Neuronal stem cell (in vitro differentiated cells): ENCODE measurements around the gene VRTN.
"Not testable (repeated sequence)": the region's sequence is repeated elsewhere in the genome, so short reads cannot be mapped to it uniquely, and the experiment has no call there.

ENCODE experiments used
- DNase-seq: peaks from one replicate; pipeline ENCODE4 v3.0.0-alpha.2; 2013; ENCODE audit warnings: low spot score
- H2AFZ ChIP-seq: one replicate; pipeline ENCODE4 v1.6.1; 2013; ENCODE audit warnings: mild to moderate bottlenecking, low read length, inconsistent platforms
- H2AK5ac ChIP-seq: 2 replicates; pipeline ENCODE4 v1.6.1; 2013; ENCODE audit warnings: low read depth, mild to moderate bottlenecking, inconsistent platforms, low read length, moderate library complexity, mixed read lengths
- H2BK120ac ChIP-seq: 2 replicates; pipeline ENCODE4 v1.6.1; 2013; ENCODE audit warnings: low read depth, mild to moderate bottlenecking, inconsistent platforms, low read length, moderate library complexity, mixed read lengths
- H2BK12ac ChIP-seq: one replicate; pipeline ENCODE4 v1.6.1; 2013; ENCODE audit warnings: low read length, inconsistent platforms
- H2BK15ac ChIP-seq: 2 replicates; pipeline ENCODE4 v1.6.1; 2013; ENCODE audit warnings: mild to moderate bottlenecking, low read length, inconsistent platforms, mixed read lengths
- H2BK5ac ChIP-seq: one replicate; pipeline ENCODE4 v1.6.1; 2013; ENCODE audit warnings: inconsistent platforms, mild to moderate bottlenecking, low read length, moderate library complexity
- H3K14ac ChIP-seq: one replicate; pipeline ENCODE4 v1.6.1; 2013; ENCODE audit warnings: low read length, inconsistent platforms
- H3K18ac ChIP-seq: 2 replicates; pipeline ENCODE4 v1.6.1; 2013; ENCODE audit warnings: low read length, inconsistent platforms
- H3K23ac ChIP-seq: 2 replicates; pipeline ENCODE4 v1.6.1; 2013; ENCODE audit warnings: low read depth, mild to moderate bottlenecking, mixed read lengths, low read length, inconsistent platforms; ENCODE audit not compliant: poor library complexity
- H3K27ac ChIP-seq: replicated peaks from 3 replicates; pipeline ENCODE4 v1.5.1; 2013; ENCODE audit warnings: low read length, inconsistent platforms
- H3K27me3 ChIP-seq, 3 experiments: 2 replicates each; pipeline ENCODE4 v1.6.1; 2013; ENCODE audit warnings: low read length in 3 of 3, mild to moderate bottlenecking in 2 of 3, inconsistent platforms in 1 of 3, low read depth in 1 of 3, mixed read lengths in 1 of 3, moderate library complexity in 1 of 3; ENCODE audit not compliant: control insufficient read depth in 3 of 3, insufficient read depth in 3 of 3
- H3K36me3 ChIP-seq, 2 donors: replicated peaks in 1 of 2; 2 replicates each; pipeline ENCODE4 v1.6.1; 2013; ENCODE audit warnings: low read length in 2 of 2; ENCODE audit not compliant: control insufficient read depth in 2 of 2, insufficient read depth in 2 of 2
- H3K4ac ChIP-seq: 2 replicates; pipeline ENCODE4 v1.6.1; 2013; ENCODE audit warnings: inconsistent platforms, mild to moderate bottlenecking, low read length, moderate library complexity
- H3K4me1 ChIP-seq, 2 donors: 1 replicate in 1 of 2; 2 replicates in 1 of 2; pipeline ENCODE4 v1.6.1; 2013; ENCODE audit warnings: low read length in 2 of 2, low read depth in 1 of 2; ENCODE audit not compliant: control insufficient read depth in 2 of 2, insufficient read depth in 1 of 2
- H3K4me2 ChIP-seq: one replicate; pipeline ENCODE4 v1.6.1; 2013; ENCODE audit warnings: mild to moderate bottlenecking, low read length, inconsistent platforms; ENCODE audit not compliant: insufficient read depth, poor library complexity, severe bottlenecking
- H3K4me3 ChIP-seq, 2 donors: 2 replicates each; pipeline ENCODE4 v1.5.1; 2013; ENCODE audit warnings: low read length in 2 of 2, mild to moderate bottlenecking in 2 of 2, inconsistent platforms in 1 of 2, moderate library complexity in 1 of 2
- H3K79me1 ChIP-seq: one replicate; pipeline ENCODE4 v1.6.1; 2013; ENCODE audit warnings: low read depth, mild to moderate bottlenecking, inconsistent platforms, low read length, moderate library complexity
- H3K9ac ChIP-seq: one replicate; pipeline ENCODE4 v1.6.1; 2013; ENCODE audit warnings: mild to moderate bottlenecking, low read depth, low read length, inconsistent platforms; ENCODE audit not compliant: poor library complexity
- H3K9me3 ChIP-seq, 2 donors: replicated peaks in 1 of 2; 2 replicates each; pipeline versions ENCODE3 to v1.6.1; 2013; ENCODE audit warnings: low read length in 2 of 2, mild to moderate bottlenecking in 2 of 2, inconsistent platforms in 1 of 2, low read depth in 1 of 2, mixed read lengths in 1 of 2, moderate library complexity in 1 of 2; ENCODE audit not compliant: control insufficient read depth in 2 of 2, insufficient read depth in 1 of 2
- H4K8ac ChIP-seq: one replicate; pipeline ENCODE4 v1.6.1; 2013; ENCODE audit warnings: low read depth, mild to moderate bottlenecking, inconsistent platforms, low read length, moderate library complexity
- H4K91ac ChIP-seq: one replicate; pipeline ENCODE4 v1.6.1; 2013; ENCODE audit warnings: low read length, low read depth, mild to moderate bottlenecking, inconsistent platforms; ENCODE audit not compliant: poor library complexity
- WGBS, 2 donors: extraction: QIAGEN DNeasy Blood & Tissue Kit; methylation state at CpG; one replicate each; pipeline ENCODE4 v1.1.7; 2013; ENCODE audit warnings: missing lambda C conversion rate in 2 of 2, mixed read lengths in 1 of 2; ENCODE audit not compliant: insufficient read length in 2 of 2, insufficient replicate concordance in 1 of 2; ENCODE audit errors: extremely low coverage in 2 of 2; 5-methylcytosine and 5-hydroxymethylcytosine counted together

The VRTN gene

GRCh38 chr14:74377976-74378690 is 29.9 kb downstream of the VRTN start:
- peak overlapping the region; percentile 13 for H2BK5ac ChIP-seq
- H2AFZ ChIP-seq: no peak overlapping the region
- H2BK15ac ChIP-seq: no peak overlapping the region
- no peak overlapping the region for H4K8ac ChIP-seq
- H3K4me2 ChIP-seq: no peak overlapping the region
- H2BK120ac ChIP-seq: no peak overlapping the region
- peak overlapping the region; percentile 30 for H2BK12ac ChIP-seq
- H3K9me3 ChIP-seq: no peaks in the 10 kb centered on the region
- H3K27me3 ChIP-seq: peaks cover 0 to 3% (median 0%) of the 10 kb centered on the region in 3 experiments
- peak overlapping the region; percentile 63 for H3K14ac ChIP-seq
- no peak overlapping the region for H3K27ac ChIP-seq
- peaks cover 0 to 2% of the 10 kb centered on the region in 2 donors for H3K4me1 ChIP-seq
- H3K9ac ChIP-seq: no peak overlapping the region
- no peak overlapping the region for H3K18ac ChIP-seq
- no peak overlapping the region for H3K23ac ChIP-seq
- H3K4ac ChIP-seq: no peak overlapping the region
- no CpG with 5 or more reads among the region's 38 CpGs for WGBS, 2 donors
- no peak for DNase-seq
- H3K79me1 ChIP-seq: no peaks in the 10 kb centered on the region
- peak overlapping the region in 1 of 2 donors; percentile 29 for H3K4me3 ChIP-seq
- H4K91ac ChIP-seq: no peak overlapping the region
- H3K36me3 ChIP-seq: no peaks in the 10 kb centered on the region
- H2AK5ac ChIP-seq: peak overlapping the region; percentile 90

- no peak overlapping the region for H3K9ac ChIP-seq
- no peaks in the 10 kb centered on the region for H3K79me1 ChIP-seq
- H3K36me3 ChIP-seq: no peaks in the 10 kb centered on the region
- no peak overlapping the region for H4K91ac ChIP-seq
- H3K14ac ChIP-seq: no peak overlapping the region
- no peaks in the 10 kb centered on the region for H3K9me3 ChIP-seq
- H3K4me2 ChIP-seq: no peak overlapping the region
- no peak overlapping the region for H3K27ac ChIP-seq
- no peak overlapping the region for H2BK120ac ChIP-seq
- H3K27me3 ChIP-seq: no peaks in the 10 kb centered on the region
- no peak overlapping the region for H3K23ac ChIP-seq
- no peak for DNase-seq
- no peak overlapping the region for H2AK5ac ChIP-seq
- no peak overlapping the region for H3K4me3 ChIP-seq
- H2BK12ac ChIP-seq: no peak overlapping the region
- WGBS, 2 donors: no CpG with 5 or more reads among the region's 9 CpGs
- no peak overlapping the region for H2AFZ ChIP-seq
- no peak overlapping the region for H4K8ac ChIP-seq
- no peak overlapping the region for H2BK15ac ChIP-seq
- no peaks in the 10 kb centered on the region for H3K4me1 ChIP-seq
- no peak overlapping the region for H3K18ac ChIP-seq
- no peak overlapping the region for H2BK5ac ChIP-seq
- no peak overlapping the region for H3K4ac ChIP-seq
Measured at GRCh38 chr14:74380172-74380571, 31.9 kb downstream of the VRTN start.

- Histone ChIP-seq H3K27me3 (no peaks in the 10 kb centered on the region), H2BK120ac (no peak overlapping the region), H2BK5ac (no peak overlapping the region), H3K4me3 (no peak overlapping the region), H3K4me2 (no peak overlapping the region), H3K27ac (no peak overlapping the region), H2AFZ (no peak overlapping the region), H4K8ac (peak overlapping the region; percentile 65), H3K9ac (no peak overlapping the region), H3K4me1 (no peaks in the 10 kb centered on the region), H2BK12ac (no peak overlapping the region), H2AK5ac (no peak overlapping the region), H3K36me3 (no peaks in the 10 kb centered on the region), H2BK15ac (no peak overlapping the region), H4K91ac (no peak overlapping the region), H3K18ac (no peak overlapping the region), H3K9me3 (no peaks in the 10 kb centered on the region), H3K4ac (no peak overlapping the region), H3K14ac (no peak overlapping the region), H3K79me1 (no peaks in the 10 kb centered on the region), H3K23ac (no peak overlapping the region)
- no peak for DNase-seq
- WGBS, 2 donors: no CpG with 5 or more reads among the region's 13 CpGs
Measured at GRCh38 chr14:74380845-74381244, 32.6 kb downstream of the VRTN start.

GRCh38 chr14:74381571-74381970 is 33.3 kb downstream of the VRTN start:
- DNase-seq, H3K4me1 ChIP-seq: not testable (repeated sequence)

More at GRCh38 chr14:74381571-74381970, 33.3 kb downstream of the VRTN start:
- not testable (repeated sequence) for H3K27ac ChIP-seq, H3K9me3 ChIP-seq, H3K27me3 ChIP-seq, H3K79me1 ChIP-seq, H3K14ac ChIP-seq, H3K9ac ChIP-seq, H3K36me3 ChIP-seq, H3K23ac ChIP-seq, H2BK12ac ChIP-seq, H3K4me2 ChIP-seq, H2AK5ac ChIP-seq, H2BK5ac ChIP-seq, H3K4me3 ChIP-seq, H2BK120ac ChIP-seq, H3K4ac ChIP-seq, H2AFZ ChIP-seq, H3K18ac ChIP-seq, H4K8ac ChIP-seq, H4K91ac ChIP-seq, H2BK15ac ChIP-seq
- WGBS, 2 donors: no CpG with 5 or more reads among the region's 10 CpGs
